ENCODE data around the gene KHDRBS2. TPM values are rescaled to one million over a fixed set of nuclear protein-coding genes. Genes with fewer than 3 reads are reported as not detected.
A peak's percentile ranks its signal among the peaks of the same experiment; 100 is the strongest.

The KHDRBS2 gene
- total RNA-seq, 1 donor from 2014 or later, result 10.9 TPM

GRCh38 chr6:62059901-62060300 lies 226.1 kb downstream of the KHDRBS2 start:
- no peaks in the 10 kb centered on the region for H3K27me3 ChIP-seq (ENCODE audit: low read depth)
- peaks cover 4% of the 10 kb centered on the region for H3K9me3 ChIP-seq
- no peak for TF ChIP-seq CTCF (IDR thresholded peaks at IDR 0.05)
- ATAC-seq (no peak), DNase-seq (no peak)
- intact Hi-C loops (cut with DNase I), result no loop called here
- H3K36me3 ChIP-seq, result no peaks in the 10 kb centered on the region
- H3K4me1 ChIP-seq, result no peaks in the 10 kb centered on the region
- H3K27ac ChIP-seq, result no peak overlapping the region
- H3K4me3 ChIP-seq, result no peak overlapping the region

- H3K27ac ChIP-seq, result no peak overlapping the region
- ATAC-seq, result no peak
- DNase-seq, result no peak
- no peaks in the 10 kb centered on the region for H3K27me3 ChIP-seq (ENCODE audit: low read depth)
- H3K4me3 ChIP-seq, result no peak overlapping the region
- H3K9me3 ChIP-seq, result peaks cover 4% of the 10 kb centered on the region
- intact Hi-C loops (cut with DNase I), result no loop called here
- no peaks in the 10 kb centered on the region for H3K4me1 ChIP-seq
- TF ChIP-seq CTCF (IDR thresholded peaks at IDR 0.05), result no peak
- no peaks in the 10 kb centered on the region for H3K36me3 ChIP-seq
Observed at GRCh38 chr6:62057300-62057699, 228.7 kb downstream of the KHDRBS2 start.

DNA sequence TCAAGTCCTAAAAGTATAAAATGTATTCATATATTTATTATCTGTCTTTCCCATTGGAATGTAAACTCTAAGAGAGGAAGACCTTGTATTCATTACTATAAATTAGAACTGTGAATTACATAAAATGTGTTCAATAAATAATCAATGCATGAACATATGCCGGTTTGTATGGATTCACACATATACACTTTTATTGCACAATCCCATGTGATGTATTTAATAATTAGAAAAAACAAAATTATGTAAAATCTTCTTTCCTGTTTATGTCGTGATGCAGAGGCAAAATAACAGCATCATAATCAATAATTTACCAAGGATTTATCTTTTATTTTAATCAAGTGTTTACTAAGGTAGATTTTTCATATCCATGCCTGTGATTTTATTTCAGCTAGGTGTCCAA lies 240.5 kb downstream of the KHDRBS2 start:
- H3K9me3 ChIP-seq, result no peaks in the 10 kb centered on the region
- no peak for TF ChIP-seq CTCF (IDR thresholded peaks at IDR 0.05)
- intact Hi-C loops (cut with DNase I), result no loop called here
- no peak for ATAC-seq
- no peak overlapping the region for H3K4me3 ChIP-seq
- H3K36me3 ChIP-seq, result no peaks in the 10 kb centered on the region
- H3K4me1 ChIP-seq, result no peaks in the 10 kb centered on the region
- H3K27ac ChIP-seq, result no peak overlapping the region
- no peak for DNase-seq
- no peaks in the 10 kb centered on the region for H3K27me3 ChIP-seq (ENCODE audit: low read depth)

- no peak for TF ChIP-seq CTCF (IDR thresholded peaks at IDR 0.05)
- no peaks in the 10 kb centered on the region for H3K4me1 ChIP-seq
- intact Hi-C loops (cut with DNase I), result no loop called here
- H3K27me3 ChIP-seq (ENCODE audit: low read depth), result no peaks in the 10 kb centered on the region
- no peaks in the 10 kb centered on the region for H3K36me3 ChIP-seq
- ATAC-seq (no peak), DNase-seq (no peak)
- H3K27ac ChIP-seq, result no peak overlapping the region
- no peak overlapping the region for H3K4me3 ChIP-seq
- H3K9me3 ChIP-seq, result no peaks in the 10 kb centered on the region
Observed at GRCh38 chr6:62043084-62043483, 242.9 kb downstream of the KHDRBS2 start.

DNA sequence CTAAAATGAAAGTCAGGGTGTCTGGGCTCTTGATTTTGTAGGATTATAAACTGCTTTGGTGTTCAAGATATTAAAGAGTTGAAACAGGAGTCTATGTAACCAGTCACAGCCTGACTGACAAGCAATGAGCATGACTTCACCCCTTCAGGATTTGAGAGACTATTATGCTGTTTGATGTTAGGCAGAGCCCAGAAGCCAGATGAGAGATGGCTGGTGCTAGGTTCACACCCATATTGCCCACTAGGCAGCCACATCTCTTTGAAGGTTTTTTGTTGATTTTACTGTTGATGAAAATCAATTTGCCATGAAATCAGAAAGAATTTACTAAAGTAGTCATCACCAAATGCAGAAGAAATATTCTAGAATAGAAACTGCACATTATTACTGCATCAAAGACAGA lies 243.6 kb downstream of the KHDRBS2 start:
- H3K36me3 ChIP-seq, result no peaks in the 10 kb centered on the region
- no peak overlapping the region for H3K27ac ChIP-seq
- no peaks in the 10 kb centered on the region for H3K27me3 ChIP-seq (ENCODE audit: low read depth)
- ATAC-seq (peak in 1 of 2 donors; percentile 46), DNase-seq (no peak)
- no peaks in the 10 kb centered on the region for H3K4me1 ChIP-seq
- intact Hi-C loops (cut with DNase I), result no loop called here
- no peak overlapping the region for H3K4me3 ChIP-seq
- TF ChIP-seq CTCF (IDR thresholded peaks at IDR 0.05), result no peak
- H3K9me3 ChIP-seq, result no peaks in the 10 kb centered on the region

GRCh38 chr6:62039605-62040004 lies 246.4 kb downstream of the KHDRBS2 start:
- intact Hi-C loops (cut with DNase I), result no loop called here
- DNase-seq (no peak), ATAC-seq (no peak)
- H3K27me3 ChIP-seq (ENCODE audit: low read depth), result no peaks in the 10 kb centered on the region
- H3K36me3 ChIP-seq, result no peaks in the 10 kb centered on the region
- H3K9me3 ChIP-seq, result no peaks in the 10 kb centered on the region
- no peak overlapping the region for H3K27ac ChIP-seq
- TF ChIP-seq CTCF (IDR thresholded peaks at IDR 0.05), result no peak
- H3K4me3 ChIP-seq, result no peak overlapping the region
- H3K4me1 ChIP-seq, result no peaks in the 10 kb centered on the region
